Muscle of leg (tissue), 16 donors: Measurements from ENCODE around the gene SLC5A4. TPM values are rescaled to one million over a fixed set of nuclear protein-coding genes. Genes with fewer than 3 reads are reported as not detected.
"Not testable (repeated sequence)": the region's sequence is repeated elsewhere in the genome, so short reads cannot be mapped to it uniquely, and the experiment has no call there.

Experiments used
- DNase-seq: peaks from one replicate; pipeline ENCODE4 v3.0.0; 2013
- H3K27ac ChIP-seq: one replicate; pipeline ENCODE4 v1.5.1; 2013; ENCODE audit warnings: mild to moderate bottlenecking, low read length, control low read depth
- H3K27me3 ChIP-seq: one replicate; pipeline ENCODE4 v1.6.1; 2013; ENCODE audit warnings: low read length; ENCODE audit not compliant: control insufficient read depth, insufficient read depth
- H3K36me3 ChIP-seq: one replicate; pipeline ENCODE4 v1.6.1; 2013; ENCODE audit warnings: low read length; ENCODE audit not compliant: control insufficient read depth, insufficient read depth
- H3K4me1 ChIP-seq: one replicate; pipeline ENCODE4 v1.6.1; 2013; ENCODE audit warnings: low read length; ENCODE audit not compliant: control insufficient read depth, insufficient read depth
- H3K4me3 ChIP-seq: one replicate; pipeline ENCODE4 v1.5.1; 2013; ENCODE audit warnings: low read length, control low read depth
- H3K9me3 ChIP-seq: replicated peaks from 2 replicates; pipeline ENCODE4 v1.6.1; 2013; ENCODE audit warnings: low read depth, low read length; ENCODE audit not compliant: control insufficient read depth
- WGBS: methylation state at CpG from one replicate; pipeline ENCODE4 v1.1.5; 2013; ENCODE audit warnings: missing lambda C conversion rate; ENCODE audit not compliant: insufficient coverage; 5-methylcytosine and 5-hydroxymethylcytosine counted together
- long read RNA-seq, 11 donors: transcript quantifications; one replicate each; lab custom pipeline, GENCODE V29; 2026
- polyA plus RNA-seq, 8 donors: library from polyadenylated mRNA; unstranded; fragments of 120-200 nt; gene quantifications; one replicate each; pipeline versions ENCODE4 v1.2.1 to v1.2.3, GENCODE V29; 2013; ENCODE audit warnings: inconsistent platforms in 1 of 8, low replicate concordance in 1 of 8; ENCODE audit not compliant: insufficient read length in 8 of 8, insufficient read depth in 1 of 8
- total RNA-seq: library from RNA; stranded (reverse); fragments of 120-200 nt; gene quantifications from one replicate; pipeline ENCODE4 v1.2.4, GENCODE V29; 2013

SLC5A4 gene
- total RNA-seq (0.49 TPM), polyA plus RNA-seq (under 1 TPM; 0.19 to 0.96 (median 0.56) TPM)
- long read RNA-seq, donor 1: 0 reads
- long read RNA-seq, donor 2: 0 reads
- long read RNA-seq, donor 3: 0 reads
- long read RNA-seq, donor 4: 0 reads
- long read RNA-seq, donor 5: 0 reads
- long read RNA-seq, donor 6: 0 reads
- long read RNA-seq, donor 7: 0 reads
- long read RNA-seq, donor 8: 0 reads
- long read RNA-seq, donor 9: 0 reads
- long read RNA-seq, donor 10: 0 reads
- long read RNA-seq, donor 11: 0 reads

- H3K27me3 ChIP-seq: peaks cover under 1% of the 10 kb centered on the region
- WGBS: 80% methylated on average over 3 of the region's 5 CpGs
- no peak within 1 kb of the TSS for H3K27ac ChIP-seq
- H3K9me3 ChIP-seq: no peaks in the 10 kb centered on the region
- H3K4me1 ChIP-seq: no peaks in the 10 kb centered on the region
- DNase-seq: no peak
- H3K4me3 ChIP-seq: no peak within 1 kb of the TSS
- no peaks in the 10 kb centered on the region for H3K36me3 ChIP-seq
These were observed at the start of gene SLC5A4 for GRCh38 chr22:32255217-32255616. Gene SLC5A4, minus strand, starts transcription at chr22:32255347. Its CDS starts 18 bp downstream, at chr22:32255329.

- not testable (repeated sequence) for H3K4me1 ChIP-seq, H3K27ac ChIP-seq, H3K36me3 ChIP-seq, H3K4me3 ChIP-seq, H3K9me3 ChIP-seq, DNase-seq, H3K27me3 ChIP-seq
These were observed 38.8 kb upstream of the SLC5A4 start for GRCh38 chr22:32293921-32294320.

- Histone ChIP-seq H3K27me3 (no peaks in the 10 kb centered on the region), H3K4me3 (no peak overlapping the region), H3K27ac (no peak overlapping the region), H3K36me3 (no peaks in the 10 kb centered on the region), H3K4me1 (no peaks in the 10 kb centered on the region), H3K9me3 (no peaks in the 10 kb centered on the region)
- WGBS: no CpG with 5 or more reads among the region's 3 CpGs
- DNase-seq: no peak
These were observed 31.2 kb upstream of the SLC5A4 start for GRCh38 chr22:32286290-32286840.

GRCh38 chr22:32281072-32281471, 25.9 kb upstream of the SLC5A4 start:
- Histone ChIP-seq H3K36me3 (no peaks in the 10 kb centered on the region), H3K27ac (no peak overlapping the region), H3K4me1 (no peaks in the 10 kb centered on the region), H3K27me3 (peaks cover 3% of the 10 kb centered on the region), H3K4me3 (no peak overlapping the region), H3K9me3 (no peaks in the 10 kb centered on the region)
- DNase-seq: peak; percentile 2
- WGBS: 27% methylated on average over 6 of the region's 11 CpGs

GRCh38 chr22:32275353-32275752, 20.2 kb upstream of the SLC5A4 start:
- H3K36me3 ChIP-seq, H3K4me3 ChIP-seq: not testable (repeated sequence)
- no CpG with 5 or more reads among the region's 4 CpGs for WGBS

GRCh38 chr22:32271389-32271788, 16.2 kb upstream of the SLC5A4 start:
- Histone ChIP-seq H3K4me3 (no peak overlapping the region), H3K36me3 (no peaks in the 10 kb centered on the region), H3K9me3 (no peaks in the 10 kb centered on the region), H3K27me3 (no peaks in the 10 kb centered on the region), H3K27ac (no peak overlapping the region), H3K4me1 (no peaks in the 10 kb centered on the region)
- no peak for DNase-seq
- WGBS: 89% methylated on average over 18 of the region's 18 CpGs

More at GRCh38 chr22:32275353-32275752, 20.2 kb upstream of the SLC5A4 start:
- not testable (repeated sequence) for H3K4me1 ChIP-seq, H3K27ac ChIP-seq, H3K27me3 ChIP-seq, H3K9me3 ChIP-seq, DNase-seq

- Histone ChIP-seq H3K36me3 (no peaks in the 10 kb centered on the region), H3K4me1 (no peaks in the 10 kb centered on the region), H3K9me3 (no peaks in the 10 kb centered on the region), H3K27ac (no peak overlapping the region), H3K4me3 (no peak overlapping the region), H3K27me3 (no peaks in the 10 kb centered on the region)
- no peak for DNase-seq
- WGBS: 90% methylated on average over 25 of the region's 25 CpGs
These were observed 15.7 kb upstream of the SLC5A4 start for GRCh38 chr22:32270641-32271369.

- DNase-seq: no peak
- Histone ChIP-seq H3K27me3 (no peaks in the 10 kb centered on the region), H3K4me3 (no peak overlapping the region), H3K4me1 (no peaks in the 10 kb centered on the region), H3K36me3 (no peaks in the 10 kb centered on the region), H3K9me3 (no peaks in the 10 kb centered on the region), H3K27ac (no peak overlapping the region)
- 88% methylated on average over 14 of the region's 16 CpGs for WGBS
These were observed 14.2 kb upstream of the SLC5A4 start for GRCh38 chr22:32269316-32269715.

- H3K9me3 ChIP-seq: no peaks in the 10 kb centered on the region
- no CpG with 5 or more reads among the region's 3 CpGs for WGBS
- H3K4me1 ChIP-seq: no peaks in the 10 kb centered on the region
- no peak for DNase-seq
- H3K36me3 ChIP-seq: no peaks in the 10 kb centered on the region
- H3K4me3 ChIP-seq: no peak overlapping the region
- H3K27me3 ChIP-seq: no peaks in the 10 kb centered on the region
- H3K27ac ChIP-seq: no peak overlapping the region
These were observed 11.9 kb upstream of the SLC5A4 start for GRCh38 chr22:32267011-32267410.

- WGBS: no CpG with 5 or more reads among the region's 10 CpGs
- Histone ChIP-seq H3K27ac (no peak overlapping the region), H3K27me3 (no peaks in the 10 kb centered on the region), H3K36me3 (no peaks in the 10 kb centered on the region), H3K9me3 (no peaks in the 10 kb centered on the region), H3K4me1 (no peaks in the 10 kb centered on the region), H3K4me3 (no peak overlapping the region)
- DNase-seq: peak; percentile 86
These were observed 11.0 kb upstream of the SLC5A4 start for GRCh38 chr22:32265882-32266767.
